ENCODE data around the gene WNT5A.

WNT5A gene

GRCh38 chr3:55486857-55487380 is at the start of gene WNT5A:
Gene WNT5A (minus strand): TSS chr3:55487306. CDS start chr3:55486985, 321 bp downstream.
- DNase-seq (ENCODE audit: low read depth in 2 of 2), result no peak

- DNase-seq (ENCODE audit: low read depth in 2 of 2), result no peak
Observed at GRCh38 chr3:55534876-55535275, 47.8 kb upstream of the WNT5A start.

DNA sequence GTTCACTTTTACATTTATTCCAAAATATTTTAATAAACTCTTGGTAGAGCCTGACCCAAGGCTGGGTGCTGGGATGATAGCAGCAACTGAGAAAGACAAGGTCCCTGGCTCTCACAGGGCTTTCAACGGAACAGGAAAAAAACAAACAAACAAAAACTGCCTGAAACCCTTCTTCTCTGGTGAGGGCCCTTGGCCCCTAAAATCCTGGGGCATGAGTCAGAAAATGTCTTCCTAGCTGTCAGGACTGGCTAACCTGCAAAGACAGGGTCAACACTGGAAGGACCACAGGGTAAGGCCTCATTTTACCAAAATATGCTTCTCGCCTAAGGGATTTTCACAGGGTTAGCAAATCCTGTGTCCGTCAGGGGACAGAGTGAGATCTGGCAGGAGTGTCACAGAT is 45.7 kb upstream of the WNT5A start:
- no peak for DNase-seq (ENCODE audit: low read depth in 2 of 2)

DNA sequence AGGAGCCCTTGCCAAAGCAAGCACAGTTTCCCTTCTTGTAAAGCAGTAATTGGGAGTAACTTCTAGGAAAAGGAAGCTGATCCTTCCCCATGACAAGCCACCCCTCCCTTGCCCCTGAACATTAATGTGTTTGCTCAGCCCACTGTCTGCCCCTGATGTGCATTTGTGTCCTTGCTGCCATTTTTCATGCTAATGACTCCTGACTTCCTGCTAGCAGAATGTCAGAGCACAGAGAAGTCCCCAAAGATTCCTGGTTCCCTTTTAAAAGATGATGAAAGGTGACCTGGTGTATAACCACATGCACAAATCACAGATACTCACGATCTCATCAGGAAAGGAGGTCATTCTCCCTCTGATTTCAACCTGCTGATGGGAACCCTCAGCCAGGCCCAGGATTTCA is 44.2 kb upstream of the WNT5A start:
- no peak for DNase-seq (ENCODE audit: low read depth in 2 of 2)

DNA sequence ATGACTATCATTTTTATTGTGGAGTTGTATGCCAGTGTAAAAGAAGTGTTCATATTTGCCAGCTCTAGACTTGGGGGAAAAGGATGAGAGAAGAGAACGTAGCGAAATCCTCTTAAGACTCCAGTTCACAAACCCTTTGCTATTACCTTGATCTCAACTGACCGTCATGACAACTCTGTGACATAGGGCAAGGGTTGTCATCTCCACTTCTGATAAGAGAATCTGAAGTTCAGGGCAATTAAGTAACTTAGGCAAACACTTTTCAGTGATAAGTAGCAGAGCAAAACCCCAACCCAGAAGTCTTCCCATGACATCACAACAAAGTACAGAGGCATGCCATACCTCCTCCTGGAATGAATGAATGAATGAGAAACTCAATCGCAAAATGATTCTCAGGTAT is 40.3 kb upstream of the WNT5A start:
- DNase-seq (ENCODE audit: low read depth in 2 of 2), result no peak

DNA sequence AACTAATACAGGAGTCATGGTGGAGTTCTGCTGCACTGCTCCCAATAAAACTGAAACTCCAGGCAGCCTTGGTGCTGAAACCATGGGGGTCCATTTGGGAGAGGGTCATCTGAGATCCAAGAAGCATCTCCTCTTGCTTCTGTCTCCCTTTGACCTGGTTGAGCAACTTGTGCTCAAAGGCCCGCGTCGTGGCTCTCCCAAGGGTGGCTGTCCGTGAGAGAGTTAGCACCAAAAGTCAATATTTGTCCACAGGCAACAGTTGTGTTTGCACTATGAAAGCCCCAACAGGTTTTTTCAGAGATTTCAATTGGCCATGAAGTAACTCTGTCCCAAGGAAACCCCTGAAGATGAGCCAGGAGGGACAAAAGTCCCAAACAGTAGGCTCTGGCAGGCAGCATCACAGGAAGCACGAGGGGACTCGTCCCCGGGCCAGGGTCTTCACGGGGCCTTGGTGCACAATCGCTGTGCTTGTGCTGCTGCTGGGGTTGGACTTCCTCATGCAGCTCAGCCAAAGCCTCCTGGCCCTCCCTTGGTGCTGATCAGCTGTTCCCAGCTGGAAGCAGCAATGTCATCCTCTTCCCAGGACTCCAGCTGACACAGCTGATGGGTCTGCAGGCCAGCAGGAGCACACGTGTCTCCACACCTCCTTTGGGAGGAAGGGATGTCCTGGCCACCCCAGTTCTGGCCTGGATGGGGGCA is 39.4 kb upstream of the WNT5A start:
- no peak for DNase-seq (ENCODE audit: low read depth in 2 of 2)

GRCh38 chr3:55525436-55525835 is 38.3 kb upstream of the WNT5A start:
- no peak for DNase-seq (ENCODE audit: low read depth in 2 of 2)

DNA sequence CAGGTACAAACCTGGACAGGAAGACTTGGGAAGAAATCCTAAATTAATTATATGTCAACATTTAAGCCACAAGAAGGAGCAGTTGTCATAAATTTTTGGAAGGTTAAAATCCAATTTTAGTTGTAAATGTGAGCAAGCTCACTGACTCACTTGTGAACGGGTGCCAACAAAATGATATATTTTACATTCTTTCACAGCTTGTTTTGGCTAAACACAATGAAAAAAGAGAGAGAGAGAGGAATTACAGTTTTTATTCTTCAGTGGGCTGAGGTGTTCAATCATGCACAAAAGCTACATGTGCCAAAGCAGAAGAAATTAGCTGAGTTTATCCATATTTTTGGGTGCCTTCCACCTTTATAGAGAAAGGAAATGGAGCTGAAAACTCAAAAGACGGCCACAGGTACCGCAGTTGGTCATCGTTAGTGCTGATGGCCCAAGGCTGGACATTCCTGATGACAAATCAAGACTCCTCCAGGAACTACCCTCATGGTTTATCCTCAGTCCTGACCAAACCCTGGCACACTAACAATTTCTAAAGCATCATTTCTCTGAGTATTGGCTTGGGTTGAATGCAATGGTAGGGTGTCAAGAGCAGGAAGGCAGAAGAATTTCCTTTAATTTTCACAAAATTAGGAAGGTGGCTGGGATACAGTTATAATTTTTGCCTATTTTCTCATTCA is 37.6 kb upstream of the WNT5A start:
- DNase-seq (ENCODE audit: low read depth in 2 of 2), result no peak

- DNase-seq (ENCODE audit: low read depth in 2 of 2), result no peak
Observed at GRCh38 chr3:55523471-55523870, 36.4 kb upstream of the WNT5A start.

- DNase-seq (ENCODE audit: low read depth in 2 of 2), result no peak
Observed at GRCh38 chr3:55521738-55522421, 34.8 kb upstream of the WNT5A start.

DNA sequence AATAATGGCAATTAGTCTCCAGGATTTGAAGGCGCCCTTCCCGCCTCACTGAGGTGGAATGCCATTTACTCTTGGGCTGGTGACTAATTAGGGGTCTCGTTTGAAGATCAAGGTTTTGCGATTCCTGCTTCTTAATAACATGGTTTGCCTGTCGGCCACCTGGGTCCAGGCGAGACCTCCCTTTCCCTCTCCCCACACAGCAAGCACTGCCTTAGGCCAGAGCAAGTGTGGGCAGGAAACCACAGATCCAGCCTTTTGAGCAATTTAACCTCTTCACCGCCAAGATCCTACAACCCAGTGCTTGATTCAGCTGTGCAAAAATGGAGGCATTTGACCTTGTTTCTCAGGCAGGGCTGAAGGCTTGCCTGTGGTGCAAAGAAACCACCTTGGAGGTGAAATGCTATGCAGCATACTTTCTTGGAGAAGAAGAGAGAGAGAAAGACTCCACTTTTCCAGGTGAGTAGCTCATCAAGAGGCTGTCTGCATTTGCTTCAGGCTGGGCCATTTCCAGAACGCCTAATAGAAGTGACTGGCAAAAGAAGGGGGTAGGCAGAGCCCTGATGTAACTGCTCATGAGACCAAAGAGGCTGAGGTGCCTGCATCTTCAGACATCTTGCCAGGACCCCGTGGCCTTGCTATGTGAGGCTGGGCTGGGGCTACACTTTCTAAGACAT is 34.1 kb upstream of the WNT5A start:
- DNase-seq (ENCODE audit: low read depth in 2 of 2), result no peak

DNA sequence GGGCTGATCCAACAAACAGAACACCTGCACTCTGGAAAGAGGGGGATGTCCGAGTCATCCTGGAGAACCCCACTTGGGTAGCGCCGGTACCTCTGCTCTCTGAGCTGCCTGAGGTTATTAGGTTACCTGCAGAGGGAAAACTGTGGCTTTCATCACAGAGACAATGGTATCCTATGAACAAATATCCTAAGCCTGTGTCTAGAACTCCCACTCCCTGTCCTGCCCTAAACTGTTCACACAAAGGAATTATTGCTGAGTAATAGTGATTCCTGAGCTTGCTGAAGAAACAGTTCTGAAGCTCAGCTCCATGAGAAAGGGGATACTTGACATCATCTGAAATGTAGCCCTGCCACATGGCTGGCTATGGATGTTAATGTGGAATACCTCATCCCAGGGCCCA is 31.9 kb upstream of the WNT5A start:
- no peak for DNase-seq (ENCODE audit: low read depth in 2 of 2)

GRCh38 chr3:55518451-55518850 is 31.3 kb upstream of the WNT5A start:
- no peak for DNase-seq (ENCODE audit: low read depth in 2 of 2)

- no peak for DNase-seq (ENCODE audit: low read depth in 2 of 2)
Observed at GRCh38 chr3:55516392-55517030, 29.4 kb upstream of the WNT5A start.

DNA sequence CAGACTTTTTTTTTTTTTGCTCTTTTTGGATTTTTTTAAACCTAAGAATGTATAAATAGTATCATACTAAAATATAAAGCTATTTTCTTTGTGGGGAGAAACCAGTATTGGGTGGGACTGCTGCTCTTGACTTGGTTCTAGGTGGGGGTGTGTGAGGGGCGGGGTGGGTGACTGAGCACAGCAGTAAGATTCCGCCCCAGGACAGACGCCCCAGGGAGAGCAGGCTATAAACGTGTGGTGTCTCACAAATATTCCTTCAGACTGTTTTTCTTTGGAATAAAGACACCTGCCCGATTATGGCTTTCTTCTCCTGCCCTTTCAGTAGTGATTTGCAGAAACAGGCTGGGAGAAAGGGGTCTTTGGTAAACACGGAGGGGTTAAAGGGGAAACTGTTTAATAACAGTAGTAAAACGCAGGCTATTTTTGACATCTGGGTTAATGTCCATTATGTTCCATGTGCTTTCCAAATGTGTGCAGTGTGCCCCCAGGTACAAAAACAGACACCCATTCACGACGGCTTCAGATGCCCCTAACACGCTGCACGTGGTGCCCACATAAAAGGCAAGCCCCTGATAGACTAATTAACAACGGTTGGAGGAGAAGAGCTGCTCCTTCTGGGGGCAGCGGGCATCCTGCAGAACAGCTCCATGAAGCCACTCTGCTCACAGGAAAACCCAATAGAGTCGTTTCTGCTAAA is 28.6 kb upstream of the WNT5A start:
- DNase-seq (ENCODE audit: low read depth in 2 of 2), result no peak

DNA sequence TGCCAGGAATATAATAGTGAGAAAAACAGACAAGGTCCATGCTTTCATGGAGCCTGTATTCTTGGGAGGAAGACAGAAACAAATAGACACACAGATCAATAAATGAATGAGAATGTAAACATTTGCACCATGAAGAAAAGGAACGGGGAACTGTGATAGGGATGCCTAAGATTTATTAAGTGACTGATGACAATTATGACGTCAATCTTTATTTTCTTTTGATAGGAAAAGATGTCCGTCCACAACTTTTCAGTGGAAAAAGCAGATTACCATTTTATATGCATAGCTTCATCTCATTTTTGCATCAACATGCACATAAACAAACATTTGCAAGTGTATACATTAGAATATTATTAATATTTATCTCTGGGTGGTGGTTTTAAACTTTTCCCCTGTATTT is 27.9 kb upstream of the WNT5A start:
- DNase-seq (ENCODE audit: low read depth in 2 of 2), result no peak

DNA sequence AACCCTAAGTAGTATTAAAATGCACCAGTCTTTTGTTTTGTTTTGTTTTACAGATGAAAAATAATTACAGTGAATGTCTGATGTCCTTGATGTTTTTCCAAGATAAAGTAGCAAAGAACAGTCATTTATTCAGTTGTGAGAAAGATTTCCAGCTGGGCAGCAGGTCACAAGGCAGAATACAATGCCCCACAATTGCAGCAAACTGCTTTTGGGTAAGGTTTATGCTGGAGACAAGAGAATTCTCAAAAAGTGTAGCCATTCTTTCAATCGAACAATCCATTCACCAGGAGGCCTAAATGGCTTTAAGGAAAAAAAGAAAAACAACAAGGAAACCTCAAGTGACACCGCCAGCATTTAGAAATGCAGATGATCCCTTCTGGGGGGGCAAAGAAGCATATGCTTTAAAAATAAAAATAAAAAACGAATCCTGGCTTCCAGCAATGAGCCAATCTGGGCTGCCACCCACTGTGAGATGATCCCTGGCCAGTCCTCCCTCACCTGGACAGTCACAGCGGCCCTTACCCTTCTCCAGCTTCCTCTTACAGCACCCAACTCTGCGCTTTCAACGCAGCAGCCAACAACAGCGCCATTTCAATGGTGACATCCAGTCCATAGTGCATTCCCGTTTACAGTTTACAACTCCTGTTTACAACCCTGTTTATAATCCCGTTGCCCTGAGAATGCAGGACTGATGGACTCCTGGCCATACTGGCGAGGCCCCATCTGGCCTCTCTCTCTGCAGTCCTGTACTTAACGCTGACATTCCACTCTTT is 25.7 kb upstream of the WNT5A start:
- DNase-seq (ENCODE audit: low read depth in 2 of 2), result no peak

DNA sequence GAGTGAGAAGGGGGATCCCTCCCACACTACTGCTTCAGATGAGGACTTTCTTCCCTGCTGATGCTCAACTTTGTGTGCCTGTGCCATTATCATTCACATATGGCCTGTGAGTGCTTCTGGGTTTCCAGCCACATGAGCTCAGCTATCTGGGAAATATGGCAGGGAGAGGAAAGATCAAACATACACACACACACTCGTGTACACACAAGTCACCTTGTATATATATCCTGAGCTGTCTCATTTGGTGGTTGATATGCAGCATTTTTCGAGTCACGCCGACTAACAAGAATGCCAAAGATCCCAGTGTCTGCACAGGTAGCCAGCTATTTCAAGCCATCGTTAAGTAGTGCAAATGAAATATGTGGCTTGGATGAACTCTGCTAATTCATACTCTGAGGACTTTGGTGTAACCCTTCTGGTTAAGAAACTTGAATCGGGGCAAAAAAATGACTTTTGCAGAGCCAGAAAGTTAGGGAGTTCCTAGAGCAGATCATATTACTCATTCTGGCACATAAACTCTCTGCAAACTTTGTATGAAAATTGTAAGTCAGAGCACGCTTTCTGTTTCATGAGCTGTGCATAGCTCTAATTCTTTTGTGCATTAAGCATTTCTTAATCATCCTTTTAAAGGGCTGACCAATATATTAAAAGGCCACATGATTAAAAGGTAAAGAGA is 24.9 kb upstream of the WNT5A start:
- DNase-seq (ENCODE audit: low read depth in 2 of 2), result no peak

DNA sequence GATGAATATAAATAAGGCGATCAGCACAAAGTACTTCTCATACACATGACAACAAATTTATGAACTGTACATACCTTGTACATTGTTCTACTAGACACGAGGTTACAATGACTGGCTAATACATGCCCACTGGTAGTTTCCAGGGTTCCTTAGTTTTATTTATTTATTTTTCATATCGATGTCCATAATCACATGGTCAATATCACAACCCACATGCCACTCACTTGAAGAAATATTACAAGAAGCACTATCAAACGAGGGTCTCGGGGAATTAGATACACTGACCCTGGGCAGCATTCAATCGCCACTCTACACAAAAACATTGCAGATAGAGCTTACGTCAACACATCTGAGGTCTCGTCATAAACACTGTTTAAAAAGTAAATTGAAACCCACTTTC is 21.2 kb upstream of the WNT5A start:
- DNase-seq (ENCODE audit: low read depth in 2 of 2), result no peak

DNA sequence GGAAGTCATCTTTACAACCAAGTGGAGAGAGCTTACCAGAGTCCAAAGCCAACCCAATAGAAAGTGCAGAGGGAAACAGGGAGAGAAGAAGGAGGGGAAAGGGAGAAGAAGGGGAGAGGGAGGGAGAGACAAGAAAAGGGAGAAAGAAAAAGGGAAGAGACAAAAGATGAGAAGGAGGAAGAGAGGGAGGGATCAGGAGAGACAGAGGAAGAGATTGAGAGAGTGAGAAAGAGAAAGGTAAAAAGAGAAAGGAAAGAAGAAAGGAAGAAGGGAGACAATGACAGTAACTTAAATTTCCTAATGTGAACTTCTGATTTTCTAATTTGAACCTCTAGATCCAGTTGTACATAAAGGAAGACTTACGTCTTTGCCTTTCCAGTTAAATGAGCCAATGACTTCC is 20.7 kb upstream of the WNT5A start:
- no peak for DNase-seq (ENCODE audit: low read depth in 2 of 2)
